COLO829 (cell line): Measurements from ENCODE around the gene CDC20B.

Source experiments
- DNase-seq: peaks from one replicate; pipeline ENCODE4 v3.0.0; 2012; ENCODE audit warnings: low spot score

Gene CDC20B

GRCh38 chr5:55172937-55173686, at the start of gene CDC20B:
CDC20B (minus strand) TSS chr5:55173177; CDS start chr5:55173000, 177 bp downstream.
- DNase-seq, result peak; percentile 44

- DNase-seq, result no peak
These were observed 49.4 kb upstream of the CDC20B start for GRCh38 chr5:55222092-55222984.

- no peak for DNase-seq
These were observed 47.6 kb upstream of the CDC20B start for GRCh38 chr5:55220433-55221185.

- no peak for DNase-seq
These were observed 46.8 kb upstream of the CDC20B start for GRCh38 chr5:55219770-55220169.

GRCh38 chr5:55218967-55219366, 46.0 kb upstream of the CDC20B start:
- DNase-seq, result no peak

GRCh38 chr5:55211184-55211874, 38.4 kb upstream of the CDC20B start:
- DNase-seq, result no peak

GRCh38 chr5:55205001-55205400, 32.0 kb upstream of the CDC20B start:
- DNase-seq, result no peak

- DNase-seq, result no peak
These were observed 18.2 kb upstream of the CDC20B start for GRCh38 chr5:55191165-55191564.

GRCh38 chr5:55188656-55189540, 15.9 kb upstream of the CDC20B start:
- DNase-seq, result no peak

GRCh38 chr5:55187370-55187769, 14.4 kb upstream of the CDC20B start:
- peak; percentile 18 for DNase-seq

GRCh38 chr5:55180016-55180415, 7.0 kb upstream of the CDC20B start:
- no peak for DNase-seq

- no peak for DNase-seq
These were observed 4.1 kb upstream of the CDC20B start for GRCh38 chr5:55177078-55177477.

GRCh38 chr5:55176176-55176818, 3.3 kb upstream of the CDC20B start:
- peak; percentile 29 for DNase-seq

GRCh38 chr5:55175781-55176175, 2.8 kb upstream of the CDC20B start:
- DNase-seq, result no peak

GRCh38 chr5:55173687-55174230, 782 bp upstream of the CDC20B start:
- no peak for DNase-seq

- peak; percentile 66 for DNase-seq
These were observed 702 bp downstream of the CDC20B start for GRCh38 chr5:55172051-55172899.

GRCh38 chr5:55171471-55171870, 1.5 kb downstream of the CDC20B start:
- DNase-seq, result no peak

GRCh38 chr5:55162666-55163065, 10.3 kb downstream of the CDC20B start:
- no peak for DNase-seq
